GM19240 (cell line): ENCODE results near the gene ZBTB14.

ENCODE experiments used
- DNase-seq: peaks from one replicate; pipeline ENCODE4 v3.0.0; 2011; ENCODE audit warnings: low spot score; ENCODE audit not compliant: insufficient read length

The ZBTB14 gene

DNA sequence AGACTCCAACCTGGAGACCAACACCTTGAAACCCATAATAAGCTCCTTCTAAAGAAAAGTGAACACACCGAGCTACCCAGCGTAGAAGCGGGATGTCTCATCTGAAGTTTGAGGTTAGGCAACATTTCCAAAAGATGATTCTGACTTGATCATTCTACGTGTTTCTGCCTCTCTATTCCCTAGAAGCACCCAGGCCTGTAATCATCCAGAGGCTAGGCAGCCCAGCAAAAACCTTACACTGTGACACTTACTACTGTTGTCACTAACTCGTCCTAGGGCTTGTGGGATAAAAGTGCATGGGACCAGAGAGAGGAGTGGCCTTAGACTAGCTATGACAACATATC lies 1.4 kb downstream of the ZBTB14 start:
- DNase-seq = no peak

DNA sequence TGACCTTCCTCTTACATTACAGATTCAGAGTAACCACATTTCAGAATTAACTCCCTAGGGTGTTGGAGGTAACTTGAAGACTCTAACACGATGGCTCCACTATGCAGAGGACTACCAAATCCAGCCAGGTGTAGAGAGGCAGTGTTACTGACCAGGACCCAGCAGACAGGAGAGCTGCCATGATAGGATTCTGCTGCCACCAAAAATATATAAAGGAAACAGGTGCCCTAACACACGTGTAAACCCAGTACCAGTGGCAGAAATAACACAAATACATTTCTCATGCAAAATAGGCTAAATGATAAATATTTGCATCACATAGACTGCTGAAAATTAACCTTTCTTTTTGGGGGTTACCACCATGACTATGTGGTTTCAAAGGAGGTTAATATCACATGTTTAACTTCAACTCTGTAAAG lies 7.0 kb downstream of the ZBTB14 start:
- no peak for DNase-seq

DNA sequence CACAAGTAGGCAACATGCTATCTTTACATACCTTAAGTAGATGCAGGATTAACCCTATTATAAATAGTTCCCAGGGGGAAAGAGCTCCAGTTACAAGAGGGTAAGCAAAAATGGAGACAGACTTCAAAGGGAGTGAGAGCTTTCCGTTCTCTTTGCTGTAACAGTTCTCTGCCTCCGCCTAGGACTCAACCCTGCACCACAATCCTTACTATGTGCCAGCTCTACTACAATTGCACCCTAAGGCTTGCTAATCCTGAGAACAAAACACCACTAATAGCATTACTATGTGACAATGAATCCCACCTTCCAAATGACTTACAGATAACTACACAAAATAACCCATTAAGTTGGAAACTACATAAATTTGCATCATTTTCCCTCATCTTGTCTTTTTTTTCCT lies 7.7 kb downstream of the ZBTB14 start:
- DNase-seq = no peak

DNA sequence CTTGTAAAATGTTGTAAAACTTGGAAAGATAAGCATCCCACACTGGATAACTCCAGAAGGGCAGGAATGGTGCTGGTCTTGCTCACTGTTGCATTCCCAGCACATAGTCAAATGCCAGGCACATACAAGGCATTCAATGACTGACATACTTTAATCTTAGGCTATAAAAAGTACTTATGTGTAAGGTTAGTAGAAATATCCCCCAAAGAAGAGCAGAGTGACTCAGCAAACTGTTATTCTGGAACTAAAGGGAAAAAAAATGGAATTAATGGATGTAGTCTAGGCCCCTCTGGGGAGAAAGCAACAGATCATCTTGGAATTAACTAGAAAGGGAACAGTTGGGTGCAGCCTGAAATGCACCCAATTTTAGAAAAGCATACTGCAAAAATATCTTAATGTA lies 9.0 kb downstream of the ZBTB14 start:
- no peak for DNase-seq

DNA sequence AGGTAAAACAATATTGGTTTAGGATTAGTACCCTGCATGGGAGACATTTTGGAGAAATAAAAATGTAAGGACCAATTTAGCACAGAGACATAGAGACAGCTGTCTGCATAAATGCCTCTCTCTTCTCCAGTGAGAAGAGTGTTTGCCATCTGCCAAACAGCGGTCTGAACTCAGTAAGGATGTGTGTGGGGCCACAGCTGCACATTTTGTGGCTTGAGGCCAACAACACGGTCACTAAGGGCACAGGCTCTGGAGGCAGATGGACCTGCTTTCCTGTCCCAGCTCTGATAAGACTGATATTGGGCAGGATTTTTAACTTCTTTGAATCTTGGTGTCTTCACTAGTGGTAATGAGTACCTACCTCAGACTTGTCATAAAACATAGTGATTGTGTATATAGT lies 10.2 kb downstream of the ZBTB14 start:
- no peak for DNase-seq

DNA sequence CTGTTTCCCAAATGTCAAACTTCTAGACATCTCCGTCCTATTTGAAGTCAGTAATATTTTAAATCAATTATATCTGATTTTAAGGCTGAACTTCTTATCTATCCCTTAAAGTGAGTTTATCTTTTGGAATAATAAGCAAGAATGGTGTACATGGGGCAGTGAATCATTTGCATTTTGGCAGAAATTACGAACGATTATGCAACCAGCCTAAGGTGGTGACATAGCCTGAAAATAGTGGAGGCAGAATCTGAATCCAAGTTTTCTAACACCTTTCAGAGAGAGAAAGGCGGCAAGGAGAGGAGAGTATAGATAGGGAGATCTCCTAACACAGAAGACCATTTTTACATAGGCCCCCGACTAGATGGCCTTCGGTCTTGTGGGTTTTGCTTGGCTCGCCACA lies 10.7 kb downstream of the ZBTB14 start:
- no peak for DNase-seq

DNA sequence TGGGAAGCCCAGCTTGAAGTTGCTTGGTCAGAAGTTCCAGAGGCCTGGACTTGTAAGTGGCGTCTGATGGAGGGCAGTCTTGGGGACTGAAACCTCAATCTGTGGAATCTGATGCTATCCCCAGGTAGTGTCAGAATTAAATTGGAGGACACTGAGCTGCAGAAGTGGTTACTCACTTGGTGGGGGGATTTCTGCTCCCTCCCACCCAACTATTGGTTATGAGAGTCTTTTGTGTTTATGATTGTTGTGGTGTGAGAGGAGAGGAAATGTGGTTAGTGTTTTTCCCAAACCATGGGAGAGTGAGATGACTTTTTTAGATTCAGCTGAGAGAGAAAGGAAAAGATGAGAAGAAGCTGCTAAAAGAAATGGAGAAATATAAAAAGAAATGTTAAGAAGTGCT lies 12.8 kb downstream of the ZBTB14 start:
- DNase-seq = no peak

DNA sequence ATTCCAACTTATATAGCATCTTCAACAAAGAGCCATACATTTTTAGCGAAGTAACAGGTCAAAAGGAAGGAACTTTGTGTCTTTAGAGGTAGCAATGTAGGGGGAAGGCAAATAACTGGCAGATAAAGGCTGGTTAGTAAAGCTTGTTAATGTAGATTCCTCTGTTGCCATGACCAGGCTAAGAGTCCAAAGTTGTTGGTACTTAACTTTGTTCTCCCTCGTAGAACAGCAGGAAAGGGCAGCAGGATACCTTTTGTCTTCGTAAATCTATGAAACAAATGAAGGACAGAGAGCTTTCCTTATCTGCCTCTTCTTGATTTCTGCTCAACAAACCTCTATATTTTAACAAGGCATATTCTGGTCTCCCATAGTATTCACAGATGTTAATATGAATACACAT lies 18.6 kb downstream of the ZBTB14 start:
- no peak for DNase-seq

DNA sequence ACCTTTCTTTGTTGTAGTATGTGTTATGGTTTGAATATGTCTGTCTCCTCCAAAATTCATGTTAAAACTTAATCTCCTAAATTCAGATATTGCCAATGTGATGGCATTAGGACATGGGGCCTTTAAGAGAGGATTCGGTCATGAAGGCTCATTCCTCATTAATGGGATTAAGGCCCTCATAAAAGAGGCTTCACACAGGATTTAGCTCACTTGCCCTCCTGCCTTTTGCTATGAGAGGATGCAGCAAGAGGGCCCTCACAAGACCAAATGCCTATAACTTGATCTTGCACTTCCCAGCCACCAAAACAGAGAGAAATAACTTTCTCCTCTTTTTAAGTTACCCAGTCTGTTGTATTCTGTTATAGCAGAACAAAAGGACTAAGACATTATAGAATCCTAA lies 19.7 kb downstream of the ZBTB14 start:
- no peak for DNase-seq

DNA sequence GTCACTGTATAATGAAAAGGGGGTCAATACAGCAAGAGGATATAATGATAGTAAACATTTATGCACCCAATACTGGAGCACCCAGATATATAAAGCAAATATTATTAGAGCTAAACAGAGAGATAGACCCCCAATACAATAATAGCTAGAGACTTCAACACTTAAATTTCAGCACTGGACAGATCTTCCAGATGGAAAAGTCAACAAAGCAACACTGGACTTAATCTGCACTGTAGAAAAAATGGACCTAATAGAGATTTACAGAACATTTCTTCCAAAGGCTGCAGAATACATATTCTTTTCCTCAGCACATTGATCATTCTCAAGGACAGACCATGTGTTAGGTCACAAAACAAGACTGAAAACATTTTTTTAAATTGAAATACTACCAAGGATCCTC lies 26.7 kb downstream of the ZBTB14 start:
- no peak for DNase-seq

DNA sequence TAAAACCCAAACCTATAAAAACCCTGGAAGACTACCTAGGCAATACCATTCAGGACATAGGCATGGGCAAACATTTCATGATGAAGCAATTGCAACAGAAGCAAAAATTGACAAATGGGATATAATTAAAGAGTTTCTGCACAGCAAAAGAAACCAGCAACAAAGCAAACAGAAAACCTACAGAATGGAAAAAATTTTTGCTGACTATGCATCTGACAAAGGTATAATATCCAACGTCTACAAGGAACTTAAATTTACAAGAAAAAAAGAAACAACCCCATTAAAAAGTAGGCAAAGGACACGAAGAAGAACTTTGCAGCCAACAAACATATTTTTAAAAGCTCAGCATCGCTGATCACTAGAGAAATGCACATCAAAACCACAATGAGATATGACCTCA lies 28.8 kb downstream of the ZBTB14 start:
- no peak for DNase-seq

DNA sequence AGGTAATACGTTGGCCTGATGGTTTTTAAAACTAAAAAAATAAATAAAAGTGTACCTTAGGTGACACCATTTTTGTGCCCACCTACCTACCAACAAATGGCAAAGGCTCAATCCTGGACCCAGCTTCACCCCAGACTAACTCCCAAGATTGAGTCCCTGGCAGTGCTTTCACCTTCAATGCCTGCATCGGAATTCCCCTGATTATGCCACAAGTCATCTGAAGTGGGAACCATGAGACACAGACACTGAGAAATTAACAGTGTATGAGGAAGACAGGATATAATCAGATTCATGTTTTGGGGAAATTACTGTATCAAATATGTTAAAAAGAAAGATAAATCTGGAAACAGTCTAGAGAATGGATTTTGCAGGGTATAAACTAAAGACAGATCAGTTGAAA lies 41.6 kb downstream of the ZBTB14 start:
- DNase-seq = no peak

DNA sequence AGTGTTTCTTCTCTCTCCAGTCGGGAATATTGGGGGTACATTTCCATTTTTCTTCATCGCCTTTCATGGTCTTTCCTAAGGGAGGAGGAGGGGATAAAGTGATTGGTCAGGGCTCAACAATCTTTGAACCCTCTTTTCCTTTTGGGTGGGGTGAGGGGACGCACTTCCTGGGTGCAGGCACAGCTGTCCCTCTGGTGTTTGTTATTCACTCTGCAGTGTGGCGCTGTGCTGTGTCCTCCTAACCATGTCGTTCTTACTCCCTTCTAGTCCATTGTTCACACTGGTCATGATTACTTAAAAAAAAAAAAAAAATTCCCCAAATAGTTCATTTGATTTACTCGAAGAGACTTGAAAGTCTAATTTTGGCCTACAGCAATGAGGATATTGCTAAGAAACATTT lies 44.4 kb downstream of the ZBTB14 start:
- no peak for DNase-seq

DNA sequence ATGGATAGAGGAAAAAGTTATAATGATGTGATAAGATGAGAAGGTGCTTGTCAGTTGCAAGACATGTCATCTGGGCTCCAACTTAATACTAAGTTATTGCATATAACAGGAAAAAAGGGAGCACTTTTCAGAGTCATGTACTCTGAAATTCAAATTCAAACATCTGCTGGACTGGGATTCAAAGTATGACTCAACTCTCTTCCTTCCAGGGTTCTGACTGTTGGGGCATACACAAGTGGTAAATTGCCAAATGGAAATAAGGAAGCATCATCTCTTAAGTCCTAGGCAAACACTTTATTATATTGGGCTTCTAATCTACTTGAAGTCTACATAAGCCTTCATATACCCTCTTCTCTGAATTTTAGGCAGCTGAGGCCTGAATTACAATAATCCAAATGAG lies 44.9 kb downstream of the ZBTB14 start:
- DNase-seq = no peak

DNA sequence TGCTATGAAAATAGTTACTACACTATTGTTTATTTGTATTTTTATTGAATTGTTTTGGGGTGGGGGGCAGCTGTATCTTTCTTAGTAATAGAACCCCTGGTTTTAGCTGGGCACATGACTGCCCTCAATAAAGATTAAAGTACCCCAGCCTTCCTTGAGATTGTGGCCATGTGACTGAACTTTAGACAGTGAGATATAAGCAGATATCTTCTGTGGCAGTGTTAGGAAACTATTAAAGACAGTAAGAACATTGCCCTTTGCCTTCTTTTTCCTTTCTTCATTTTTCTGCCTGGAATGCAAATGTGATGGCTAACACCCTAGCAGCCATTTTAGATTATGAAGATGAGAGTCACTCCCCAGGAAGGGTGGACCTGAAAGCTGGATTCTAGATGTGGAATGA lies 50.6 kb downstream of the ZBTB14 start:
- no peak for DNase-seq

DNA sequence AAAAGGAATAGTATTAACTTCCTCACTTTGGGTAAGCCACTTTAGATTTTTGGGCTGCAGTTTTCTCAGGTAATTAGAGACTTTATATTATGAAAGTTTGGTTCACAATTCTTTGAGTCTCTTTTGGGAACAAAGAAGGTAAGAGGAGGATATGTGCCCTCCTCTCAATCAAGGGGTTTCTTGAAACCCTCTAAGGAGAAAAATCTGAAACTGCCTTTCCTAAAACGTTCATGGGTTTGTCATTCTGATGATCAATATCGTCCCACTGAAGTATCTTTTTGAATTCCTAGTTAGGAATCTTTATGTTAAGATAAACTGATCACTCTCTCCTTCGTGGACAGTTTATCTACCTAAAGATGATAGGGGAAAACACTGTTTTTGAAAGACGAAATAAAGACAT lies 56.1 kb downstream of the ZBTB14 start:
- DNase-seq = no peak
